ENCODE results near the gene LRRD1.
"Not testable (repeated sequence)": the region's sequence is repeated elsewhere in the genome, so short reads cannot be mapped to it uniquely, and the experiment has no call there.

GRCh38 chr7:92142791-92143190 lies 36.2 kb downstream of the LRRD1 start:
- TF ChIP-seq CTCF (IDR thresholded peaks at IDR 0.05; ENCODE audit: insufficient read depth, low read length, poor library complexity, severe bottlenecking); EZH2phosphoT487 (conservative IDR thresholded peaks at IDR 0.05; ENCODE audit: low read length): not testable (repeated sequence)

All from SU-DHL-6 (cell line).